ENCODE data around the gene KCNN4. TPM values are rescaled to one million over a fixed set of nuclear protein-coding genes. Genes with fewer than 3 reads are reported as not detected.

The KCNN4 gene
- total RNA-seq, 6 experiments from 2014 or later, result 0.53 to 3.1 (median 0.81) TPM

GRCh38 chr19:43729919-43730318, 50.9 kb downstream of the KCNN4 start:
- Mint-ChIP-seq H3K4me3 (no peak overlapping the region), H3K27me3 (ENCODE audit: insufficient read depth) (no peaks in the 10 kb centered on the region), H3K9me3 (no peaks in the 10 kb centered on the region), H3K36me3 (ENCODE audit: low read depth) (peaks cover 24% of the 10 kb centered on the region; the same call in 1 of the 2 replicates), H3K4me1 (ENCODE audit: low read depth) (0 out of 2 replicates have a peak, but pooled peaks cover 5% of the 10 kb centered on the region), H3K27ac (no peak overlapping the region)
- no peak for DNase-seq
- TF ChIP-seq CTCF (IDR thresholded peaks at IDR 0.05), result no peak

GRCh38 chr19:43727593-43727853, 53.2 kb downstream of the KCNN4 start:
- H3K27me3 Mint-ChIP-seq (ENCODE audit: insufficient read depth), result no peaks in the 10 kb centered on the region
- TF ChIP-seq CTCF (IDR thresholded peaks at IDR 0.05), result no peak

GRCh38 chr19:43726736-43727592, 53.8 kb downstream of the KCNN4 start:
- H3K27me3 Mint-ChIP-seq (ENCODE audit: insufficient read depth), result no peaks in the 10 kb centered on the region
- TF ChIP-seq CTCF (IDR thresholded peaks at IDR 0.05), result no peak
- H3K4me1 Mint-ChIP-seq (ENCODE audit: low read depth), result 0 out of 2 replicates have a peak, but pooled peaks cover 2% of the 10 kb centered on the region
- H3K27ac Mint-ChIP-seq, result no peak overlapping the region
- peaks cover 10% of the 10 kb centered on the region; the same call in 1 of the 2 replicates for H3K36me3 Mint-ChIP-seq (ENCODE audit: low read depth)
- H3K4me3 Mint-ChIP-seq, result no peak overlapping the region
- H3K9me3 Mint-ChIP-seq, result no peaks in the 10 kb centered on the region
- DNase-seq, result no peak

More at GRCh38 chr19:43727593-43727853, 53.2 kb downstream of the KCNN4 start:
- 0 out of 2 replicates have a peak, but pooled peaks cover 5% of the 10 kb centered on the region for H3K4me1 Mint-ChIP-seq (ENCODE audit: low read depth)
- H3K9me3 Mint-ChIP-seq, result no peaks in the 10 kb centered on the region
- peaks cover 15% of the 10 kb centered on the region; the same call in 1 of the 2 replicates for H3K36me3 Mint-ChIP-seq (ENCODE audit: low read depth)
- no peak overlapping the region for H3K27ac Mint-ChIP-seq
- no peak overlapping the region for H3K4me3 Mint-ChIP-seq
- DNase-seq, result no peak

GRCh38 chr19:43725468-43725867, 55.3 kb downstream of the KCNN4 start:
- Mint-ChIP-seq H3K4me3 (no peak overlapping the region), H3K4me1 (ENCODE audit: low read depth) (no peaks in the 10 kb centered on the region), H3K36me3 (ENCODE audit: low read depth) (peaks cover 9% of the 10 kb centered on the region; the same call in 1 of the 2 replicates), H3K9me3 (no peaks in the 10 kb centered on the region), H3K27ac (no peak overlapping the region), H3K27me3 (ENCODE audit: insufficient read depth) (peaks cover 6% of the 10 kb centered on the region)
- TF ChIP-seq CTCF (IDR thresholded peaks at IDR 0.05), result no peak
- DNase-seq, result no peak

GRCh38 chr19:43724896-43725295, 55.9 kb downstream of the KCNN4 start:
- TF ChIP-seq CTCF (IDR thresholded peaks at IDR 0.05), result no peak
- Mint-ChIP-seq H3K36me3 (ENCODE audit: low read depth) (peaks cover 9% of the 10 kb centered on the region; the same call in 1 of the 2 replicates), H3K27ac (no peak overlapping the region), H3K4me3 (no peak overlapping the region), H3K9me3 (no peaks in the 10 kb centered on the region), H3K27me3 (ENCODE audit: insufficient read depth) (peaks cover 6% of the 10 kb centered on the region), H3K4me1 (ENCODE audit: low read depth) (no peaks in the 10 kb centered on the region)
- DNase-seq, result no peak

All from HFFc6 (cell line).